ENCODE results near the gene BNC1.

BNC1 gene

DNA sequence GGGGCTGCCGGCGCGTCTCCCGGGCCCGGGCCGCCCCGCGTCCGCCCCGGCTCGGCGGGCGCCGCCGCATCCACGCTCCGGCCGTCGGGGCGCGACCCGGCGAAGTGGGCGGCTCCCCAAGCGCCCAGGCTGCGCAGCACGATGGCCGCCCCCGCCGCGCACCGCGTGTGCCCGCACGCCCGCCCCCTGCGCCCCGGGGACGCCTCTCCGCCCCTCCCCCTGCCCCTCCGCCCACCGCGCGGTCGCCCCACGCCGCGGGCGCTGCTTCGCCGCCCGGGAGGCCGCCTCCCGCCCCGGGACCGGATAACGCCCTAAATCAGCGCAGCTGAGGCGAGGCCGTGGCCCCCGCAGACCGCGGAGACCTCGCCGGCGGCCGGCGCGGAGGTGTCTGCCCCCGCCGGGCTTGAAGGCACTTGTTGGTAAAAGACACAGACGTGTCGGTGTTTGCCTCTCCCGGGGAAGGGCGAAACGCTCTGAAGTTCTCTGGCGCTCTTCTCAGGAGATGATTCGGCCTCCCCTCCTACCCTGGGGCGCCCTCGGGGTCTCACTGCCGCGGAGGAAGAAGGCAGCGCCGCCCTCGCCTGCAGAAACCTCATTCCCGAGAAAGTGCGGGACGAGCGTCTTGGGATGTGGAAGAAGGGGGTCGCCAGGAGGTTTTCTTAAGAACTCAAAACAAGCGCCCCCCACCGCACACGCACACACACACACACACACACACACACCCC, at the start of gene BNC1:
Gene BNC1, minus strand, starts transcription at position 106 of the 725 bp plus-strand sequence. Its CDS starts 36 bp downstream, at position 70.
- no peak for DNase-seq

GRCh38 chr15:83327041-83327440, 42.6 kb upstream of the BNC1 start:
- no peak for DNase-seq

DNA sequence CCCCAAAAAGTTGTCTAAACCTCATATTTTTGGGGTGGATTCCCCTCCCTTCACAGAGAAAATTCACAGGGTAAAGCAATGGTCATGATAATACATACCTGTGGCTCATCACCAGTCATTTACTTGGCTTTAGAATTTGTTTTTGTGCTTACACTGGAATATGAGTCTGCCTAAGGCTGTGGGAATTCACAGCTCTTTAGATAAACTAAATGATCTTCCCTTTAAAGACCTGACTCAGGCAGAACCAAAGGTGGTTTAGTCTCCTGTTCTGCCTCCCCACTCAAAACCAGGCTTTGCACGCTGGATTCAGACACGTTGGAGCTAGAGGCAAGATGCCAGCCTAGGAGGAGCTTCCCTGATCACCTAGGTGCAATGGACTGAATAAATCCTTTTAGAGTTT, 40.3 kb upstream of the BNC1 start:
- DNase-seq = no peak

DNA sequence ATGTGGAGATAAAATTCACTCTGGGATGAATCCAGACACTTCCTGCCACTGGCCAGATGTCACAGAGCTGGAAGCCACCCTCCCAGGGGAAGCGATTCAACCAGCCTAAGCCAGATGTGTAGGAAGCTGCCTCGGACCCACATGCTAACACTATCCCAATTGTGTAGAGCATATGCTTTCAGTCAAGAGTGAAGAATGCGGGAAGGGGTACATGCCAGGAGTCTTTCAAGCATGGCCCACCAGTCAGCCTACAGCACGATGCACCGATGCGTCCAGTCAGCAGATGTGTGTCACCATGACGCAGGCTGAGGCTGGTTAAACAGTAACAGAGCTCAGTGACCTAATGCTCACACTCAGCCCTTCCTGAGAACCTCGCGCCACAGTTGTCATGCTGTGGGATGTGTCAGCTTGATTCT, 38.8 kb upstream of the BNC1 start:
- no peak for DNase-seq

- DNase-seq = no peak
Measured at GRCh38 chr15:83322691-83323090, 38.2 kb upstream of the BNC1 start.

DNA sequence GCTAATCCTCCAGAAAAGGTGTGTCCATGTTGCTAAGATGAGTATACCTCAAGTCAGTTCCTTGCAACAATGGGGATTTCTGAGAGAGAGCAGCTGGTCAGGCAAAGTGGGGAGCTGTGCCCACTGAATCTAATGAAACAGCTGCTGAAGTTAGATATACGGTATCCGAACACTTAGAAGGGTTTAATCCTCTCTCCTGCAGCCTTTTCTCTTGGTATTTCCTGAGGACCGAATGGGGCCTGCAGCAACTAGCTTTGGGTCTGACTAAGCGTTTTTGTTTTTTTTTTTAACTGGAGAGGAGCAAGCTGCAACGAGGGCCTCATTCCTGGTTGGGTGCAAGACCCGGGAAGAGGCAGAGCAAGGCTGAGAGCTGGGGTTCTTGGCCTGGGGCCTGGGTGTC, 37.6 kb upstream of the BNC1 start:
- no peak for DNase-seq

- DNase-seq = no peak
Measured at GRCh38 chr15:83320844-83321243, 36.4 kb upstream of the BNC1 start.

GRCh38 chr15:83320404-83320803, 35.9 kb upstream of the BNC1 start:
- no peak for DNase-seq

DNA sequence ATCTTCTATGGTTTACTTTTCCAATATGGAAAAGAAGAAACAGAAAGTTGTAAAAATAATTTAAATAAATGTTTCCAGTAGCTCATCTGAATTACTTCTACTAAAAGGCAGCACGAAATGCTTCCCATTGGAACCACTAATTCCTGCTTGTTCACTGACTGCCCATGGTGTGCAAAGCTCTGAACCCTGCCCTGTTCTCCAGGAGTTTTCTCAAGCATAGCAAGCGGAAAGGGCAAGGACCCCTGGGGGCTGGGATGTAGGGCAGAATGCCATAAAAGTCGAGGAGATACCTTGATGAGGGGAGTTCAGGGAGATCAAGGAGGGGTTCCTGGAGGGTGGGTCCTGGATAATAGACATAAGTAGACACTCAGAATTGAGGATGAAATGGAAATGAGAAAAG, 35.3 kb upstream of the BNC1 start:
- DNase-seq = no peak

- DNase-seq = no peak
Measured at GRCh38 chr15:83318861-83319415, 34.5 kb upstream of the BNC1 start.

- no peak for DNase-seq
Measured at GRCh38 chr15:83318036-83318435, 33.6 kb upstream of the BNC1 start.

DNA sequence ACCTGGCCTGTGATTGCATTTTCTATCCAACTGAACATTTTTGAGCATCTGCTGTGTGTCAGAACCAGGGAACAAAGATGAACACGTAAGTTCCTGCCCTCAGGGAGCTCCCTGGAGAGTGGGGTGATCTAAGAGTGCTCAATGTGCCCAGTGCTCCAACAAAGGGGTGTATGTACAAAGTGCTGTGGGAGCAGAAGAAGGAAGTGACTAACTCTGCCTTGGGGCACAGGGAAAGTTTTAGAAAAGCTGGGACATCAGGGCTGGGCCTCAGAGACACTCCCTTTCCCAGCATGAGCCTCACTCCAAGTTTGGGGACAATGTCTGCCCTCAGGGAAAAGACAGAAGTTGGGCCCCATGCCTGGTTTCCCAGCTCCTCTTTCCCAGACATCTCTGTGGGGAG, 27.6 kb upstream of the BNC1 start:
- no peak for DNase-seq

DNA sequence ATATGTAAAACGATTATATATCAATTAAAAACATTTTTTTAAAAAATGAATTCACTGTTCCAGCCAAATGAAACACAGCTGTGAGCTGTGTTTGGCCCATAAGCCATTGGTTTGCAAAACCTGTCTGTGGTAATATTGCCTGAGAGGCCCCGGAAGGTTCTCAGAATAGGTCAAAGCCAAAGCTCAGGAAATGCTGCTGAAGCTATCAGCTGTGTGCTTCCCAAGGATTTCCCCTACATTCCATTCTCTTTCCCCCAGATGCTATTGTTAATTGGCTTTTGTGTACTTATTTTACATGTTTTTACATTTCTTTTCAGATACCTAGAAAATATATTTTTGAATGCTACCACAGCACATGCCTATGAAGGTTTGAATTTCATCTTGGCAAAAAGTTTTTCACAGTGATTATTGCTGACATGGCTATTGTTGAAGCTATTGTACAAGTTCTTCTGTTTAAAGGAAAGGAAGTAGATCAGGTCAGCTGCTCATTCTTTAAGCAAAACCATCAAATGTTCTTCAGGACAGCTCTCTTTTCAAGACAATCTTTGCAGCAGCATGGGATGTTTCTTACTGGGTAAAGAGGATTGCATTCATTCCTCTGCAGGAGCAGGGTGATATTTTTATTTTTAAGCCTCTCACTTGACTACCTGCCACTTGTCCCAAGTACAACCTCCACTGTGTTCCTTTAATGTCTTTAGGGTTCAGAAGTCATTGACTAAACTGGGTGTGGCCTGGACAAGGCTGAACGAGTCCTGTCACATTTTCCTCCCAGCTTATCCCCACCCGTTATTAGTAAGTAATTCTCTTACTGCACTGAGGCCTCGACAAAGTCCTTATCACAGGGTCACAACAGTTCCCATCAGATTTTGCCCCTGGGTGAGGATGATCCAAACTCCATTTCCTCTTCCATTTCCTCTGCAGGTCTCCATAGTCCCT, 26.3 kb upstream of the BNC1 start:
- no peak for DNase-seq

- DNase-seq = no peak
Measured at GRCh38 chr15:83308671-83309070, 24.2 kb upstream of the BNC1 start.

GRCh38 chr15:83306561-83306960, 22.1 kb upstream of the BNC1 start:
- DNase-seq = no peak

- DNase-seq = peak in 1 of 2 experiments; percentile 9
Measured at GRCh38 chr15:83305704-83306291, 21.3 kb upstream of the BNC1 start.

- no peak for DNase-seq
Measured at GRCh38 chr15:83304861-83305703, 20.6 kb upstream of the BNC1 start.

DNA sequence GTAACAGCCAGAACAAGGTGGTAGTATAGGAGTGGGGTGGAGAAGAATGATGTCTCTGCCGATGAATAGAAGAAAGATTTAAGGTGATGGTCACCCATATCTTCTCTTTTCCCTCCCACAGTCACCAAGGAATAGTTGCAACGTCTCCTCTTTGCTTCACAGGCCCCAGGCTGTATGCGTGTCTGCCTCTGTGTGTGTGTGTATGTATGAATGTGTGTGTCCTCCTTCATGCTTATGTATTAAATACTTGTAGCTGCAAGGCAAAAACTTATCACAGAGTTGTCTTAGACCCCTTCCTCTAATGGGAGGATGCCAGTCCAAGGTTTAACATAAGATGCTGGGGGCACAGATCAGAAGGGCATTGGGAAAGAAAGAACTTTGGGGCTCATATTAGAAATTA, 19.1 kb upstream of the BNC1 start:
- no peak for DNase-seq

- no peak for DNase-seq
Measured at GRCh38 chr15:83300826-83301225, 16.4 kb upstream of the BNC1 start.

DNA sequence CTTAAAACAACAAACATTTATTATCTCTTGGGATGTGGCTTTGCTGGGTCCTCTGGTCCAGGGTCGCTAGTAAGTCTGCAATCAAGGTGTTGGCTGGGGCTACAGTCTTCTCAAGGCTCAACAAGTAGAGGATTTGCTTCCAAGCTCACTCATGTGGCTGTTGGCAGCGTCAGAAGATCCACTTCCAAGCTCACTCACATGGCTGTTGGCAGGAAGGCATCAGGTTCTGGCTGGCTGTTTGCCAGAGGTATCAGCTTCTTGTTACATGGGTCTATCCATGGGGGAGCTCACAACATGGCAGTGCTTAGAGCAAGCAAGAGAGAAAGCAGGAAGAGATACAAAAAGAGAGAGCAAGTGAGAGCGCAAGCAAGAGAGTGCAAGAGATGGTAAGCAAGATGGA, 15.0 kb upstream of the BNC1 start:
- no peak for DNase-seq

DNA sequence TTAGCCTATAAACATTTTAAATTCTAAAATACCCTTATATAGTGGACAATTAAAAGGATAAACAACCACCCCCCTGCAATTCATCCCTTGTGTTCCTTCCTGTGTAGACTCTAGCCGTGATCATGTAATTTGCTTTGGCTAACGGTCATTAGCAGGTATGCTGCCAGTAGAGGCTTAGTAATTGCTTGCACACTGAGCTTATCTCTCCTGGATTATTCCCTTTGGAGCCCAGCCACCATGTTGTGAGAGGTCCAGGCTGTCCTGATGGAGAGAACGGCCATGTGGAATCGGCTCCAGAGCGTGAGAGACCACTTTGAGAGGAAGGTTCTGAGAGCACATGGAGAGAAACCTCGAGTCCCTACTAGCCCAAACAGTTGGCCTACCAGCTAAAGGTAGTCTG, 11.0 kb upstream of the BNC1 start:
- no peak for DNase-seq

DNA sequence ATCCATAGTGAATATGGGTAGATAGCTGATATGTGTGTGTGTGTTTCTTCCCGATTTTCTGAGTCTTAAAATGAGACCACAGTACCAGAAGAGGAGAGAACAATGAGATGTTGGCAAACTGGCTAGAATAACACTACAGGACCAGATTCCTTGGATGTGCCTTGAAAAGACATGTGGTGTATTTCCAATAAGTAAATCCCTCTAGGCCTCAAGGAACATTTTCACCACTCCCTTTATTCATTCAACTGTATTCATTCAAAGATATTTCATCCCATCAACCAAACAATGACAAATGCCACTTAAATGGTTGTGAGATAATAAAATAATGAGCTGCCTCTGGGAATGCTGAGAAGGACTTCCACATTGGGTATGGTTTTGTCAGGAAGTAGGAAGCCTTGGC, 8.7 kb upstream of the BNC1 start:
- DNase-seq = no peak

DNA sequence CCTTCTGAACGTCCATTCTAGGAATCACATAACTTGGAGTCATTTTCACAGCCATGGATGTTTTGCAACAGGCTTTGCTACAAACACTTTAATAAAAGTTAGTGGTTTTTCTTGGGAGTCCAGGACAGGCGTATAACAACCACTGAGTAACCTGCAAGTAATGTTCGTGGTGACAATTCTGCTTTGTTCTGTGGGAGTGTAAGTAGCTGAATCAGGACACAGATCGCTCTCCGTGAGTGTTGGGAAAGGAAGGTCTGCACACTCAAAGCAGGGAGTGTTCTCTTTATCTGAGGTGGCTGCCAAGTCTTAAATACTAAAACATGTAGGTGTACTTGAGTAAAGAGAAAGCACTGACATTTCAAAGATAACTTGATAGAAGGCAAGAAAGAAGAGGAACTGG, 7.9 kb upstream of the BNC1 start:
- no peak for DNase-seq

All from SHP77 (cell line).